ENCODE results near the gene METTL25B. TPM values are rescaled to one million over a fixed set of nuclear protein-coding genes. Genes with fewer than 3 reads are reported as not detected.

The METTL25B gene
- total and polyA plus RNA-seq, 8 donors = 15.2 to 90.2 (median 53.5) TPM

DNA sequence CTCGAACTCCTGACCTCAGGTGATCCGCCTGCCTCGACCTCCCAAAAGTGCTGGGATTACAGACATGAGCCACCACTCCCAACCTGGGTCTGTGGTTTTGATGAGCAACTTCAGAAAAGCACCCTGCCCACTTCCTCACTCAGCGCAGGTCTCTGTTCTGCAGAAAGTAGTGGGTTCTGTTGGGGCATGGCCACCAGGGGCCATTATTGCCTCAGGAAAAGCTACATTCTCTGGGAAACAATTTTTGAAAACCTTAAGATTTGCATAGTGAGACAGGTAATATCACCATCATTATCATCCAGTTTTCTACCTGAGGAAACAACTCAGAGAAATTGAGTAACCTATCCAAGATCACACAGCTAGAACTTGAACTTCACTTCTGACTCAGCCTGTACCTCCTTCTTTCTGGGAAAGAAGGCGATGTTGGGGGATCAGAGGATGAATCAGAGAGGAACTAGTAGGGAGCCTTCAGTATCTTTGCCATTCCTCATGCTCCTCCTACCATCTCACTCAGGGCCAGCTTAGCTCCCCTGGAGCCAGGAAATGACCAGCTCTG lies 44.0 kb upstream of the METTL25B start:
- WGBS, 5 donors = 65 to 71% (median 70%) methylated on average over 5 of the region's 5 CpGs
- no peaks in the 10 kb centered on the region for H3K36me3 ChIP-seq
- peaks cover 0 to 93% (median 41%) of the 10 kb centered on the region in 3 donors for H3K27me3 ChIP-seq
- peaks cover under 1 to 4% (median 3%) of the 10 kb centered on the region in 4 donors for H3K4me1 ChIP-seq
- no peaks in the 10 kb centered on the region for H3K9me3 ChIP-seq
- no peak for DNase-seq
- H3K27ac ChIP-seq = no peak overlapping the region
- H3K4me3 ChIP-seq = no peak overlapping the region
- no peak for TF ChIP-seq EP300 (IDR thresholded peaks at IDR 0.05)
- TF ChIP-seq, protein P1, sequence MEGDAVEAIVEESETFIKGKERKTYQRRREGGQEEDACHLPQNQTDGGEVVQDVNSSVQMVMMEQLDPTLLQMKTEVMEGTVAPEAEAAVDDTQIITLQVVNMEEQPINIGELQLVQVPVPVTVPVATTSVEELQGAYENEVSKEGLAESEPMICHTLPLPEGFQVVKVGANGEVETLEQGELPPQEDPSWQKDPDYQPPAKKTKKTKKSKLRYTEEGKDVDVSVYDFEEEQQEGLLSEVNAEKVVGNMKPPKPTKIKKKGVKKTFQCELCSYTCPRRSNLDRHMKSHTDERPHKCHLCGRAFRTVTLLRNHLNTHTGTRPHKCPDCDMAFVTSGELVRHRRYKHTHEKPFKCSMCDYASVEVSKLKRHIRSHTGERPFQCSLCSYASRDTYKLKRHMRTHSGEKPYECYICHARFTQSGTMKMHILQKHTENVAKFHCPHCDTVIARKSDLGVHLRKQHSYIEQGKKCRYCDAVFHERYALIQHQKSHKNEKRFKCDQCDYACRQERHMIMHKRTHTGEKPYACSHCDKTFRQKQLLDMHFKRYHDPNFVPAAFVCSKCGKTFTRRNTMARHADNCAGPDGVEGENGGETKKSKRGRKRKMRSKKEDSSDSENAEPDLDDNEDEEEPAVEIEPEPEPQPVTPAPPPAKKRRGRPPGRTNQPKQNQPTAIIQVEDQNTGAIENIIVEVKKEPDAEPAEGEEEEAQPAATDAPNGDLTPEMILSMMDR (IDR thresholded peaks at IDR 0.05) = no peak
- no peak for TF ChIP-seq POLR2AphosphoS5 (IDR thresholded peaks at IDR 0.05)
- TF ChIP-seq POLR2A (IDR thresholded peaks at IDR 0.05) = no peak
- intact Hi-C loops (cut with DNase I; ENCODE audit: low total_unique reads) = no loop called here

DNA sequence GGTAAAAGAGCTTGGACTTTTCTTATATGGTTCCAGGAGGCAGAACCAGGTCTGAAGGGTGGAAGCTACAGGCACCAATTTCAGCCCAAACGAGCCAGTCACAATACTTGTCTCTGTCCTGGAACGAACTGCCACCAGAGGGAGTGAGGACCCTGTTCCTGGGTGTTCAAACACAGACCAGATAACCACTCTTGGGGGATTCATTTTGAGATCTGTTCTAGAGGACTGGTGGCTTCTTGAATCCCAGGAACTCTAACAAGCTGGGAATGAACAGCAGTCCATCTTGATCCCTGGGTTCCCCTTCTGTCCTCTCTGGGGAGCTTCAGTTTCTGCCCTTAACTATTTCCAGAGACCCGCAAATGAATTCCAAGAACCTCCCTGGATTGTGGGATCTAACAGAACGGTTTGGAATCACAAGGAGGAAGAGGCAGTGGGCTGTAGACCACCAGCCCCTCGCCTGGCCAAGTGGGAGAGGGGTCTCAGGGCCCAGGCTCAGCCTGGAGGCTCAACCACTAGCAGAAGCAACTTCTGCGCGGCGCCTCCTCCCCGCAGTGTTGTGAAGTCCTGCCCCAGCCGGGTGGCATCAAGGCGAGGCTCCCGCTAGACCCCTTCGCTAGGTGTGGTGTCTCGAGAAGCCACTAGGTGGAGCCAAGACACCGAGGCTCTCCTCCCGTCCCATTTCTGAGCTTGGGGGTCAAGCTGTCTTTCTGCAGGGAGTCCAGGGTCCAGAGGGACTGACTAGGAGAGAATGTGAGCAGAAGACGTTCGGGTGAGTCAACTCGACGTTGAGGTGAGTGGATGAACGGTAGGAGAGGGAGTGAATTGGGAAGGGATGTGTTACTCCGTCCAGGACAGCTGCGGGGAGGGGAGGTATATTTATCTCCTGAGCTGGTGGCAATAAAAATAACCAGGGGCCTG lies 39.0 kb upstream of the METTL25B start:
- WGBS, 5 donors = 1 to 2% (median 2%) methylated on average over 22 to 23 of the region's 23 CpGs
- H3K36me3 ChIP-seq = no peaks in the 10 kb centered on the region
- H3K4me3 ChIP-seq = peak overlapping the region in 1 of 4 donors; percentile 5
- TF ChIP-seq EP300 (IDR thresholded peaks at IDR 0.05) (no peak), POLR2AphosphoS5 (IDR thresholded peaks at IDR 0.05) (peak in 1 of 3 donors; percentile 65)
- TF ChIP-seq, protein P1 (IDR thresholded peaks at IDR 0.05) = peak in 6 of 7 experiments; percentile 68 to 95 (median 88)
- peaks cover 0 to 98% (median 48%) of the 10 kb centered on the region in 3 donors for H3K27me3 ChIP-seq
- intact Hi-C loops (cut with DNase I; ENCODE audit: low total_unique reads) = no loop called here
- no peak overlapping the region for H3K27ac ChIP-seq
- H3K9me3 ChIP-seq = no peaks in the 10 kb centered on the region
- peak; percentile 79 to 94 for DNase-seq
- peaks cover 7 to 41% (median 35%) of the 10 kb centered on the region in 4 donors for H3K4me1 ChIP-seq

DNA sequence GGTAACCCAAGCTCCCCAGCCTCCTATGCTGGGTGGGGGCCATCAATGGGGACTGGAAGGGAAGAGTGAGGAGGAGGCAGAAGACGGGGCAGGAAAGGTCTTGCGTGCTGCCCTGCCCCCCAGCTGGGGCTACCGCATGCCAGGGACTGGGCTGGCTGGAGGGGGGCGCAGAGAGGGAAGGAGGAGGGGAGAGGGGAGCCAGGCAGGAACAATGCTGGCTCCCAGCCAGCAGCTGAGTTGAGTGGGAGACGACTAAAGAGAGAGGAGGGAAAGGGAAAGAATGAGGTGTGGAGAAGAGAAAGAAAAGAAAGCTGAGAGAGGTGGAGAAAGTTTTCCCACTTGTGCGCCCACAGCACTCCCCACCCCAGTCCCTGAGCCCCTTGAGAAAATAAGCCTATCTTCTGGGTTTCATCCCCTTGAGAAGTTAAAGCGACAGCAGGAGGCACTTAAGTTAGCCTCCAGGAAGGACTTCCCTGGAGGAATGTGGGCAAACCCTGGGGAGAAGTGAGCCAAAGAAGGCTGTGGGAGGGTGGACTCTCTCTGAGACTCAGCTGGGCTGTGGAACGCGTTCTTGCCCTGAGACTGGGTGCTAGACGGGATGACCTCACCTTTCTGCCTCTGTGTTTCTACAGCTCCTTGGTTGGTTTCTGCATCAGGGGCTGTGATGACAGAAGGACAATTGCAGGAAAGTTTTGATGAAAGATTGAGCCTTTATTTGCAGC lies 38.2 kb upstream of the METTL25B start:
- no peaks in the 10 kb centered on the region for H3K36me3 ChIP-seq
- TF ChIP-seq, protein P1 (IDR thresholded peaks at IDR 0.05) = no peak
- TF ChIP-seq POLR2A (IDR thresholded peaks at IDR 0.05) = no peak
- TF ChIP-seq POLR2AphosphoS5 (IDR thresholded peaks at IDR 0.05) = no peak
- H3K4me3 ChIP-seq = no peak overlapping the region
- DNase-seq = peak in 1 of 2 donors; percentile 70
- no peak overlapping the region for H3K27ac ChIP-seq
- peaks cover 0 to 94% (median 44%) of the 10 kb centered on the region in 3 donors for H3K27me3 ChIP-seq
- H3K9me3 ChIP-seq = no peaks in the 10 kb centered on the region
- WGBS, 5 donors = 16 to 39% (median 28%) methylated on average over 10 of the region's 10 CpGs
- intact Hi-C loops (cut with DNase I; ENCODE audit: low total_unique reads) = loop anchor here (5.0 kb wide), 1 partner anchor 37 kb away; the partner anchor contains the start of genes ISG20L2 and METTL25B
- peaks cover 7 to 45% (median 38%) of the 10 kb centered on the region in 4 donors for H3K4me1 ChIP-seq

DNA sequence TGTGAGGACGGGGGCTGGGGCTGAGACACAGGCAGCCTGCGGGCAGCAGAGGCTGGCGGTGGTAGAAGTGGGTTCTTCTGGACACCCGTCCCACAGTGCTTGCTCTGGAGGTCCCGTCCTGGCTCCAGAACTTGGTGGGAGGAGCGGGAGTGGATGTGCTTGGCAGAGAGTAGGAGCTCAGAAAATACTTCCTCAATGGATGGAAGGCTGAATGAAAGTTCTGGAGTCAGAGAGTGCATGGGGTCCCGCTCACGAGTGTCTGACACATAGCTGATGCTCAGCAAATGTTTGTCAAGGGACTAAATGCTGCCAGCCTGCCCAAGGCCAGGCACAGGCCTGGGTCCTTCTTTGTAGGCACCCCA lies 37.6 kb upstream of the METTL25B start:
- Histone ChIP-seq H3K36me3 (no peaks in the 10 kb centered on the region), H3K4me1 (peaks cover 7 to 45% (median 38%) of the 10 kb centered on the region in 4 donors), H3K27me3 (peaks cover 0 to 89% (median 44%) of the 10 kb centered on the region in 3 donors), H3K4me3 (no peak overlapping the region), H3K27ac (no peak overlapping the region), H3K9me3 (no peaks in the 10 kb centered on the region)
- intact Hi-C loops (cut with DNase I; ENCODE audit: low total_unique reads) = loop anchor here (5.0 kb wide), 1 partner anchor 37 kb away; the partner anchor contains the start of genes ISG20L2 and METTL25B
- no peak for DNase-seq
- TF ChIP-seq POLR2AphosphoS5 (IDR thresholded peaks at IDR 0.05) (no peak), POLR2A (IDR thresholded peaks at IDR 0.05) (no peak), EP300 (IDR thresholded peaks at IDR 0.05) (no peak)
- TF ChIP-seq, protein P1 (IDR thresholded peaks at IDR 0.05) = no peak
- 65 to 80% (median 76%) methylated on average over 8 of the region's 8 CpGs for WGBS, 5 donors

Measured in stomach (tissue), 9 donors.